ENCODE data around the gene FAM13A. TPM values are rescaled to one million over a fixed set of nuclear protein-coding genes. Genes with fewer than 3 reads are reported as not detected.

FAM13A gene
- total RNA-seq, 3 donors from 2014 or later, result 55.7 to 170 (median 118) TPM

DNA sequence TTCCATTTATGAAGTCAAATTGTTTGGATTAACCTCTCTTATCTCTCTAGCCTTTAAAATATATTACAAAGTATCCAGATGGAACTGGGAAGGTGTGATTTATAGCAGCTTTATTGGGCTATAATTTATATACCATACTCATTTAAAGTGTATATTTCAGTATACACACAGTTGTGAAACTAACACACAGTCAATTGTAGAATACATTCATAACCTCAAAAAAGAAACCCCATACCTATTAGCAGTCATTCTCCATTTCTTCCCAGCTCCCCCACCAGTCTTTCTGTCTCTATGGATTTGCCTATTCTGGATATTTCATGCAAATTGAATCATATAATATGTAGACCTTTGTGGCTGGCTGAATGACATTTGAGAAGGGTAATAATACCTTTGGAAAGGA is 351.8 kb downstream of the FAM13A start:
- H3K27ac ChIP-seq, result no peak overlapping the region
- no peaks in the 10 kb centered on the region for H3K9me3 ChIP-seq
- TF ChIP-seq POLR2AphosphoS5 (IDR thresholded peaks at IDR 0.05), result no peak
- TF ChIP-seq POLR2A (IDR thresholded peaks at IDR 0.05), result no peak
- TF ChIP-seq, protein P1, sequence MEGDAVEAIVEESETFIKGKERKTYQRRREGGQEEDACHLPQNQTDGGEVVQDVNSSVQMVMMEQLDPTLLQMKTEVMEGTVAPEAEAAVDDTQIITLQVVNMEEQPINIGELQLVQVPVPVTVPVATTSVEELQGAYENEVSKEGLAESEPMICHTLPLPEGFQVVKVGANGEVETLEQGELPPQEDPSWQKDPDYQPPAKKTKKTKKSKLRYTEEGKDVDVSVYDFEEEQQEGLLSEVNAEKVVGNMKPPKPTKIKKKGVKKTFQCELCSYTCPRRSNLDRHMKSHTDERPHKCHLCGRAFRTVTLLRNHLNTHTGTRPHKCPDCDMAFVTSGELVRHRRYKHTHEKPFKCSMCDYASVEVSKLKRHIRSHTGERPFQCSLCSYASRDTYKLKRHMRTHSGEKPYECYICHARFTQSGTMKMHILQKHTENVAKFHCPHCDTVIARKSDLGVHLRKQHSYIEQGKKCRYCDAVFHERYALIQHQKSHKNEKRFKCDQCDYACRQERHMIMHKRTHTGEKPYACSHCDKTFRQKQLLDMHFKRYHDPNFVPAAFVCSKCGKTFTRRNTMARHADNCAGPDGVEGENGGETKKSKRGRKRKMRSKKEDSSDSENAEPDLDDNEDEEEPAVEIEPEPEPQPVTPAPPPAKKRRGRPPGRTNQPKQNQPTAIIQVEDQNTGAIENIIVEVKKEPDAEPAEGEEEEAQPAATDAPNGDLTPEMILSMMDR (IDR thresholded peaks at IDR 0.05), result no peak
- peaks cover 0 to 5% of the 10 kb centered on the region in 2 donors for H3K4me1 ChIP-seq
- H3K36me3 ChIP-seq, result no peaks in the 10 kb centered on the region
- H3K27me3 ChIP-seq, result no peaks in the 10 kb centered on the region
- no peak for DNase-seq (ENCODE audit: low spot score in 2 of 2)
- H3K4me3 ChIP-seq, result no peak overlapping the region
- intact Hi-C loops (cut with DNase I; ENCODE audit: low total_unique reads), result no loop called here

DNA sequence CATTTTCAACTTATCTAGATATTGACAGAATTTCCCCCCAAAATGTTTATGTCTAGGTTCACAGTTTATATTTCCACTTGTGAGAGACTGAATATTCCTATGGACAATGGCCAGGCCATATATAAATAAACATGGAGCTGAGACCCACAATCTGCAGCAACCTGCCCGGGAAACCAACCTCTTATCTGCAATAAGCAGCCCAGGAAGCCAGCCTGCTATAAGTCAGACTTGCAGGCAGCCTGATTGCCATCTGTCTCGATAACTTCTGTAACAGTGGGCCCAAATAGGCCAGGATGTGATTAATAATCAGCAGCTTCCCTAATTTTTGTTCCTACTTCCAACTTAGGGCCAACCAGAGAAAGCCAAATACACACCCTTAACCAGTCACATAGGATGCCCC is 354.2 kb downstream of the FAM13A start:
- no peak overlapping the region for H3K27ac ChIP-seq
- no peaks in the 10 kb centered on the region for H3K36me3 ChIP-seq
- no peak for TF ChIP-seq POLR2A (IDR thresholded peaks at IDR 0.05)
- TF ChIP-seq, protein P1 (IDR thresholded peaks at IDR 0.05), result no peak
- TF ChIP-seq POLR2AphosphoS5 (IDR thresholded peaks at IDR 0.05), result no peak
- H3K4me3 ChIP-seq, result no peak overlapping the region
- peaks cover 0 to 5% of the 10 kb centered on the region in 2 donors for H3K4me1 ChIP-seq
- no peak for DNase-seq (ENCODE audit: low spot score in 2 of 2)
- H3K9me3 ChIP-seq, result no peaks in the 10 kb centered on the region
- intact Hi-C loops (cut with DNase I; ENCODE audit: low total_unique reads), result no loop called here
- no peaks in the 10 kb centered on the region for H3K27me3 ChIP-seq

DNA sequence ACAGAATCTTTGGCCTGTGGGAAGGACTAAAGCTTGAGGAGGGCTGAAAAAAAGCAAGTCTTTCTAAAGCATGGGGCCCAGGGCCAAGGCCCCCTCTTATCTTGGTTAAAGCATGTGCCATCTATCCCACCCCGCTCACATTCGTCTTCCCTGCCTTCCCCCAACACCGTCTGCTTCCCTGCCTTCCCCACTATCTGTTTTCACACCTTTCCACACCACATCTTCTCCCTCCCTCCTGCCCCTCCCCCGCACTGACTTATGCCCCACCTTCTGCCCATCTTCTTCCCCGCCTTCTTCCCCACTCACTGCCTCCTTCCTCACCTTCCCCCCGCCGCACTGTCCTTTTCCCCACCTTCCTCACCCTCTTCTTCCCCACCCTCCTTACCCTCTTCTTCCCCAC is 358.5 kb downstream of the FAM13A start:
- no peaks in the 10 kb centered on the region for H3K36me3 ChIP-seq
- H3K9me3 ChIP-seq, result no peaks in the 10 kb centered on the region
- peak overlapping the region in 1 of 2 donors; percentile 67 for H3K27ac ChIP-seq
- no peak overlapping the region for H3K4me3 ChIP-seq
- H3K4me1 ChIP-seq, result no peaks in the 10 kb centered on the region
- no peak for DNase-seq (ENCODE audit: low spot score in 2 of 2)
- no peaks in the 10 kb centered on the region for H3K27me3 ChIP-seq
- intact Hi-C loops (cut with DNase I; ENCODE audit: low total_unique reads), result no loop called here
- TF ChIP-seq, protein P1 (IDR thresholded peaks at IDR 0.05), result no peak
- no peak for TF ChIP-seq POLR2A (IDR thresholded peaks at IDR 0.05)
- TF ChIP-seq POLR2AphosphoS5 (IDR thresholded peaks at IDR 0.05), result no peak

DNA sequence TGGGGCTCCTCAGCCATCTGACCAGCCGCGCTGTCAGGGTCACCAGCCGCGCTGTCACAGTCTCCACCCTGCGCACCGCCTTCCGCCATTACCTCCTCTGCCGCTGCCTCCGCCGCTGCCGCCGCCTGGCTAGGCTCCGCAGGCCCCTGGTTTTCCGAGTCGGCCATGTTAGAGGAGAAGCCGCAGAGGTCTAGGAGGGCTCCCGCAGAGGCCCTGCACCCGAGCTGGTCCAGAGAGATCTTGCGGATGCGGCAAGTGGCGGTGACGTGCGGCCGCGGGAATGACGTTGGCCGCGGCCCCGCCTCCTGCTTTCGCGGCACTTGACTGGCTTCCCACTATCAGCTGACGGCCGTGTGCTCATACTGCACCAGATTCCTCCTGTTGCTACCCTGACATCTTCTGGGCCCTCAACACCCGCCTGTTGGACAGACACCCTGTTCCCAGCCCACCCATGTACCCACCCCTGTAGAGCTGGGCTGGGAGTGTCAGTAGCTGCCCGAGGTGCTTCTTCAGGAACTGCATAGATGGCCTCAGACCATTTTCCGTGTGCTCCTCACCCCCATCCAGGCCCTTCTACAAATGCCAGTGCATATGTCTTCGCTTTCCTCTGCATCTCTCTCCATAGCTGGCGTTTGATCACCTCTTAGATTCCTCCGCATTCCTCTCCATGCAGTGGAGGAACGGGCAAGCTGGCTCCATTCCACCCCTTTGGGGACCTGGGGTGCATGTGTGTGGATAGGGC is 359.2 kb downstream of the FAM13A start, which contains the start of gene NAP1L5:
Gene NAP1L5 (minus strand): TSS at position 242 of the 742 bp plus-strand sequence. CDS start 75 bp downstream, at position 167.
- intact Hi-C loops (cut with DNase I; ENCODE audit: low total_unique reads), result no loop called here
- Histone ChIP-seq H3K36me3 (no peaks in the 10 kb centered on the region), H3K4me1 (no peaks in the 10 kb centered on the region), H3K9me3 (no peaks in the 10 kb centered on the region), H3K4me3 (peak within 1 kb of the TSS; percentile 61 to 72 (median 62)), H3K27ac (peak within 1 kb of the TSS; percentile 67 to 68), H3K27me3 (no peaks in the 10 kb centered on the region)
- peak in 1 of 2 donors; percentile 58 for DNase-seq (ENCODE audit: low spot score in 2 of 2)
- TF ChIP-seq POLR2A (IDR thresholded peaks at IDR 0.05) (peak; percentile 9), POLR2AphosphoS5 (IDR thresholded peaks at IDR 0.05) (peak in 1 of 3 donors; percentile 20)
- TF ChIP-seq, protein P1 (IDR thresholded peaks at IDR 0.05), result no peak

DNA sequence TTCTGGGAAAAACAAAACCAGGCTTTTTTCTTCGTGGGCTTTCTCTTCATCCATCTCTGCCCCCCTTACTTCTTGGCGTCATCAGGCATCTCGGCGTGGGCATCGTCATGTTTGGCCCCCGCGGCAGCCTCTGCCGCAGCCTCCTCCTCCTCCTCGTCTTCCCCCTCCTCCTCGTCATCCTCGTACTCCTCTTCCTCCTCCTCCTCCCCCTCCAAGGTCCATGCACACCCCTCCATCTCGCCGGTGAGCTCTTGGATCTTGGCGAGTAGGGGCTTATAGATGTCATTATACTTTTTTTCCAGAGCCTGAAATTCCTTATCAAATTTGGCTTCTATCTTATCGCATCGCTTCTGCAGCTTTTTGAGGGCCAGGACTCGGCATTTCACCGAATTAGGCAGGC is 359.8 kb downstream of the FAM13A start:
- intact Hi-C loops (cut with DNase I; ENCODE audit: low total_unique reads), result no loop called here
- no peaks in the 10 kb centered on the region for H3K4me1 ChIP-seq
- TF ChIP-seq POLR2A (IDR thresholded peaks at IDR 0.05) (no peak), POLR2AphosphoS5 (IDR thresholded peaks at IDR 0.05) (no peak)
- TF ChIP-seq, protein P1 (IDR thresholded peaks at IDR 0.05), result no peak
- no peaks in the 10 kb centered on the region for H3K27me3 ChIP-seq
- H3K36me3 ChIP-seq, result no peaks in the 10 kb centered on the region
- H3K27ac ChIP-seq, result peak overlapping the region; percentile 67 to 68
- peak overlapping the region; percentile 61 to 72 (median 62) for H3K4me3 ChIP-seq
- DNase-seq (ENCODE audit: low spot score in 2 of 2), result no peak
- no peaks in the 10 kb centered on the region for H3K9me3 ChIP-seq

Measured in breast epithelium (tissue), 4 donors.